ENCODE data around the gene GALNT10. TPM values are rescaled to one million over a fixed set of nuclear protein-coding genes. Genes with fewer than 3 reads are reported as not detected.
A peak's percentile ranks its signal among the peaks of the same experiment; 100 is the strongest.

Gene GALNT10
- total and polyA plus RNA-seq, 3 donors from 2014 or later, result 15.7 to 19.3 (median 17.2) TPM

DNA sequence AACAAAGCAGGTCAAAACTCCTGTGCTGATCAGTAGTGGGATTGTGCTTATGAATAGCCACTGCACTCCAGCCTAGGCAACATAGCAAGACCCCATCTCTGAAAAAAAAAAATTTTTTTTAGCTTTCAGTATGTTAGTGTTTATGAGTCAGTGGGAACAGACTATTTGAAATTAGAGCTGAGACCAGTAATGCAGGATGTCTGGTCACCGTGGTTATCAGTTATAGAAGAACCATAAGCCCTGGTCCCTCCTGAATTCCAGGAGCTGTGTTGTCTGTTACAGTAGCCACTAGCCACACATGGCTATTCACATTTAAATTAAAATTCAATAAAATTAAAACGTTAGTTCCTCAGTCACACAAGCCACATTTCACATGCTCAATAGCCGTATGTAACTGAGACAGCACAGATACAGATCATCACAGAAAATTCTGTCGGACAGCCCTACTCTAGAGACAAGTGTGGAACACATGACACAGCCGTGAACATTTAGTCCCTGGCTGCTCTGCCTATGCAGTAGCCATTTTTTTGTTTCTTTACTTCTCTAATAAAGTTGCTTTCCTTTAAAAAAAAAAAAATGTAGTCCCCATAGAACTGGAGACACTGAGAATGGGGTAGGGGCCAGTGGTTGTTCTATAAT lies 159.2 kb downstream of the GALNT10 start:
- TF ChIP-seq, protein P1, sequence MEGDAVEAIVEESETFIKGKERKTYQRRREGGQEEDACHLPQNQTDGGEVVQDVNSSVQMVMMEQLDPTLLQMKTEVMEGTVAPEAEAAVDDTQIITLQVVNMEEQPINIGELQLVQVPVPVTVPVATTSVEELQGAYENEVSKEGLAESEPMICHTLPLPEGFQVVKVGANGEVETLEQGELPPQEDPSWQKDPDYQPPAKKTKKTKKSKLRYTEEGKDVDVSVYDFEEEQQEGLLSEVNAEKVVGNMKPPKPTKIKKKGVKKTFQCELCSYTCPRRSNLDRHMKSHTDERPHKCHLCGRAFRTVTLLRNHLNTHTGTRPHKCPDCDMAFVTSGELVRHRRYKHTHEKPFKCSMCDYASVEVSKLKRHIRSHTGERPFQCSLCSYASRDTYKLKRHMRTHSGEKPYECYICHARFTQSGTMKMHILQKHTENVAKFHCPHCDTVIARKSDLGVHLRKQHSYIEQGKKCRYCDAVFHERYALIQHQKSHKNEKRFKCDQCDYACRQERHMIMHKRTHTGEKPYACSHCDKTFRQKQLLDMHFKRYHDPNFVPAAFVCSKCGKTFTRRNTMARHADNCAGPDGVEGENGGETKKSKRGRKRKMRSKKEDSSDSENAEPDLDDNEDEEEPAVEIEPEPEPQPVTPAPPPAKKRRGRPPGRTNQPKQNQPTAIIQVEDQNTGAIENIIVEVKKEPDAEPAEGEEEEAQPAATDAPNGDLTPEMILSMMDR (IDR thresholded peaks at IDR 0.05), result no peak
- TF ChIP-seq POLR2A (IDR thresholded peaks at IDR 0.05), result no peak
- intact Hi-C loops (cut with DNase I; ENCODE audit: low total_unique reads), result no loop called here
- Histone ChIP-seq H3K27me3 (no peaks in the 10 kb centered on the region), H3K9me3 (no peaks in the 10 kb centered on the region), H3K4me3 (no peak overlapping the region), H3K27ac (no peak overlapping the region), H3K36me3 (ENCODE audit: low read depth, missing control alignments) (no peaks in the 10 kb centered on the region), H3K4me1 (peaks cover 14% of the 10 kb centered on the region)
- 70% methylated on average over 5 of the region's 5 CpGs for WGBS, 2 donors
- DNase-seq, result no peak

GRCh38 chr5:154351141-154351540 lies 160.6 kb downstream of the GALNT10 start:
- no peaks in the 10 kb centered on the region for H3K9me3 ChIP-seq
- no peak for TF ChIP-seq POLR2A (IDR thresholded peaks at IDR 0.05)
- TF ChIP-seq, protein P1 (IDR thresholded peaks at IDR 0.05), result no peak
- intact Hi-C loops (cut with DNase I; ENCODE audit: low total_unique reads), result no loop called here

DNA sequence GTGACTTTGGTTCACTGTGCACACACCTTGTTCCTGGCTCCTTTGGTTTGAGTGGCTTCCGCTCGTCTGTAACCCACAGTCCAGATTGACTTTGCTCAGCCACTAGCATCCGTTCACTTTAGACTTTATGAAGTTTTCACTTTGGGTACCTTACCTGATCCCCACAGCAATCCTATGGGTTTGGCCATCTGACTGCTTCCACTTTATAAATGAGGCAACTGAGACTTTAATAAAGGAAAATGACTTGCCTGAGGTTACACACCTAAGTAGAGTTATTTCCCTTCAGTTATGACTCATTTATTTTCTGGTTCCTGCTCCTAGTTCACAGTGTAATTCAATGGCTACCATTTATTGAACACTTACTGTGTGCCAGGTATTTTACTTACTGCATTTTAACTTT lies 161.0 kb downstream of the GALNT10 start:
- Histone ChIP-seq H3K4me3 (no peak overlapping the region), H3K4me1 (peaks cover 28% of the 10 kb centered on the region), H3K27ac (no peak overlapping the region), H3K9me3 (no peaks in the 10 kb centered on the region), H3K36me3 (ENCODE audit: low read depth, missing control alignments) (no peaks in the 10 kb centered on the region), H3K27me3 (no peaks in the 10 kb centered on the region)
- intact Hi-C loops (cut with DNase I; ENCODE audit: low total_unique reads), result no loop called here
- WGBS, 2 donors, result 89 to 96% methylated on average over 3 of the region's 3 CpGs
- TF ChIP-seq, protein P1 (IDR thresholded peaks at IDR 0.05), result no peak
- TF ChIP-seq POLR2A (IDR thresholded peaks at IDR 0.05), result no peak
- DNase-seq, result no peak

More at GRCh38 chr5:154351141-154351540, 160.6 kb downstream of the GALNT10 start:
- Histone ChIP-seq H3K27me3 (no peaks in the 10 kb centered on the region), H3K4me1 (peaks cover 27% of the 10 kb centered on the region), H3K36me3 (ENCODE audit: low read depth, missing control alignments) (no peaks in the 10 kb centered on the region), H3K27ac (no peak overlapping the region), H3K4me3 (no peak overlapping the region)
- DNase-seq, result no peak

- TF ChIP-seq, protein P1 (IDR thresholded peaks at IDR 0.05), result no peak
- TF ChIP-seq POLR2A (IDR thresholded peaks at IDR 0.05), result no peak
- Histone ChIP-seq H3K27me3 (no peaks in the 10 kb centered on the region), H3K4me3 (no peak overlapping the region), H3K27ac (peak overlapping the region; percentile 21 to 66), H3K4me1 (peaks cover 30% of the 10 kb centered on the region), H3K36me3 (ENCODE audit: low read depth, missing control alignments) (no peaks in the 10 kb centered on the region), H3K9me3 (no peaks in the 10 kb centered on the region)
- 45 to 52% methylated on average over 11 of the region's 11 CpGs for WGBS, 2 donors
- DNase-seq, result peak; percentile 42
- intact Hi-C loops (cut with DNase I; ENCODE audit: low total_unique reads), result no loop called here
Observed at GRCh38 chr5:154352960-154353548, 162.5 kb downstream of the GALNT10 start.
